ENCODE measurements around the gene KCTD15.

DNA sequence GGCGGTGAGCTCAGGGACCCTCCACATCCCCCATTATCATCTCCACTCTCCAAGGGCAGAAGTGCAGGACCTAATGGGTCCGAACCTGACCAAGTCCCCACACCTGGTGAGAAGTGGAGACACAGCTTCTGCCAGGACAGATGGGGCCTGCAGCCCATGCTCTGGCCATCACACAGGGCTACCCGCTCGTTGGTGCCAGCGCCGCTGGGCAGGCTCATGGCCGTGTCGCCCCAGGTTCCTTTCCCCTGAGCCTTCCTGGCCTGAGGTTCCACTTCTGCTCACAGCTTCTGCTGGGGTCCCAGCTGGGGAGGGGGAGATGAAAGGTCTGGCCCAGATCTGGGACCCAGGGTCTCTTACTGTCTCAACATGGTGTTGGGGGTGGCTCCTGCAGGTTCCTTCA, 48.4 kb upstream of the KCTD15 start:
- TF ChIP-seq, protein P1, sequence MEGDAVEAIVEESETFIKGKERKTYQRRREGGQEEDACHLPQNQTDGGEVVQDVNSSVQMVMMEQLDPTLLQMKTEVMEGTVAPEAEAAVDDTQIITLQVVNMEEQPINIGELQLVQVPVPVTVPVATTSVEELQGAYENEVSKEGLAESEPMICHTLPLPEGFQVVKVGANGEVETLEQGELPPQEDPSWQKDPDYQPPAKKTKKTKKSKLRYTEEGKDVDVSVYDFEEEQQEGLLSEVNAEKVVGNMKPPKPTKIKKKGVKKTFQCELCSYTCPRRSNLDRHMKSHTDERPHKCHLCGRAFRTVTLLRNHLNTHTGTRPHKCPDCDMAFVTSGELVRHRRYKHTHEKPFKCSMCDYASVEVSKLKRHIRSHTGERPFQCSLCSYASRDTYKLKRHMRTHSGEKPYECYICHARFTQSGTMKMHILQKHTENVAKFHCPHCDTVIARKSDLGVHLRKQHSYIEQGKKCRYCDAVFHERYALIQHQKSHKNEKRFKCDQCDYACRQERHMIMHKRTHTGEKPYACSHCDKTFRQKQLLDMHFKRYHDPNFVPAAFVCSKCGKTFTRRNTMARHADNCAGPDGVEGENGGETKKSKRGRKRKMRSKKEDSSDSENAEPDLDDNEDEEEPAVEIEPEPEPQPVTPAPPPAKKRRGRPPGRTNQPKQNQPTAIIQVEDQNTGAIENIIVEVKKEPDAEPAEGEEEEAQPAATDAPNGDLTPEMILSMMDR (IDR thresholded peaks at IDR 0.05) = no peak
- TF ChIP-seq, protein P2, sequence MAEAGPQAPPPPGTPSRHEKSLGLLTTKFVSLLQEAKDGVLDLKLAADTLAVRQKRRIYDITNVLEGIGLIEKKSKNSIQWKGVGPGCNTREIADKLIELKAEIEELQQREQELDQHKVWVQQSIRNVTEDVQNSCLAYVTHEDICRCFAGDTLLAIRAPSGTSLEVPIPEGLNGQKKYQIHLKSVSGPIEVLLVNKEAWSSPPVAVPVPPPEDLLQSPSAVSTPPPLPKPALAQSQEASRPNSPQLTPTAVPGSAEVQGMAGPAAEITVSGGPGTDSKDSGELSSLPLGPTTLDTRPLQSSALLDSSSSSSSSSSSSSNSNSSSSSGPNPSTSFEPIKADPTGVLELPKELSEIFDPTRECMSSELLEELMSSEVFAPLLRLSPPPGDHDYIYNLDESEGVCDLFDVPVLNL (CRISPR knock-in tag; IDR thresholded peaks at IDR 0.05; ENCODE audit: borderline replicate concordance, low read depth) = no peak
- TF ChIP-seq NR3C1 (CRISPR knock-in tag; conservative IDR thresholded peaks at IDR 0.05; ENCODE audit: low read depth) (no peak), ETV6 (CRISPR knock-in tag; IDR thresholded peaks at IDR 0.05) (no peak), KAT7 (CRISPR knock-in tag; IDR thresholded peaks at IDR 0.05; ENCODE audit: borderline replicate concordance) (no peak), CREM (CRISPR knock-in tag; IDR thresholded peaks at IDR 0.05) (no peak), ZNF138 (CRISPR knock-in tag; conservative IDR thresholded peaks at IDR 0.05) (no peak), MYBL2 (CRISPR knock-in tag; IDR thresholded peaks at IDR 0.05) (no peak), CREB1 (CRISPR knock-in tag; IDR thresholded peaks at IDR 0.05) (no peak)
- TF ChIP-seq, protein P3, sequence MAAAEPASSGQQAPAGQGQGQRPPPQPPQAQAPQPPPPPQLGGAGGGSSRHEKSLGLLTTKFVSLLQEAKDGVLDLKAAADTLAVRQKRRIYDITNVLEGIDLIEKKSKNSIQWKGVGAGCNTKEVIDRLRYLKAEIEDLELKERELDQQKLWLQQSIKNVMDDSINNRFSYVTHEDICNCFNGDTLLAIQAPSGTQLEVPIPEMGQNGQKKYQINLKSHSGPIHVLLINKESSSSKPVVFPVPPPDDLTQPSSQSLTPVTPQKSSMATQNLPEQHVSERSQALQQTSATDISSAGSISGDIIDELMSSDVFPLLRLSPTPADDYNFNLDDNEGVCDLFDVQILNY (CRISPR knock-in tag; IDR thresholded peaks at IDR 0.05) = no peak
- TF ChIP-seq, protein P4, sequence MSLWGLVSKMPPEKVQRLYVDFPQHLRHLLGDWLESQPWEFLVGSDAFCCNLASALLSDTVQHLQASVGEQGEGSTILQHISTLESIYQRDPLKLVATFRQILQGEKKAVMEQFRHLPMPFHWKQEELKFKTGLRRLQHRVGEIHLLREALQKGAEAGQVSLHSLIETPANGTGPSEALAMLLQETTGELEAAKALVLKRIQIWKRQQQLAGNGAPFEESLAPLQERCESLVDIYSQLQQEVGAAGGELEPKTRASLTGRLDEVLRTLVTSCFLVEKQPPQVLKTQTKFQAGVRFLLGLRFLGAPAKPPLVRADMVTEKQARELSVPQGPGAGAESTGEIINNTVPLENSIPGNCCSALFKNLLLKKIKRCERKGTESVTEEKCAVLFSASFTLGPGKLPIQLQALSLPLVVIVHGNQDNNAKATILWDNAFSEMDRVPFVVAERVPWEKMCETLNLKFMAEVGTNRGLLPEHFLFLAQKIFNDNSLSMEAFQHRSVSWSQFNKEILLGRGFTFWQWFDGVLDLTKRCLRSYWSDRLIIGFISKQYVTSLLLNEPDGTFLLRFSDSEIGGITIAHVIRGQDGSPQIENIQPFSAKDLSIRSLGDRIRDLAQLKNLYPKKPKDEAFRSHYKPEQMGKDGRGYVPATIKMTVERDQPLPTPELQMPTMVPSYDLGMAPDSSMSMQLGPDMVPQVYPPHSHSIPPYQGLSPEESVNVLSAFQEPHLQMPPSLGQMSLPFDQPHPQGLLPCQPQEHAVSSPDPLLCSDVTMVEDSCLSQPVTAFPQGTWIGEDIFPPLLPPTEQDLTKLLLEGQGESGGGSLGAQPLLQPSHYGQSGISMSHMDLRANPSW (CRISPR knock-in tag; conservative IDR thresholded peaks at IDR 0.05; ENCODE audit: low read depth) = no peak
- TF ChIP-seq, protein P5, sequence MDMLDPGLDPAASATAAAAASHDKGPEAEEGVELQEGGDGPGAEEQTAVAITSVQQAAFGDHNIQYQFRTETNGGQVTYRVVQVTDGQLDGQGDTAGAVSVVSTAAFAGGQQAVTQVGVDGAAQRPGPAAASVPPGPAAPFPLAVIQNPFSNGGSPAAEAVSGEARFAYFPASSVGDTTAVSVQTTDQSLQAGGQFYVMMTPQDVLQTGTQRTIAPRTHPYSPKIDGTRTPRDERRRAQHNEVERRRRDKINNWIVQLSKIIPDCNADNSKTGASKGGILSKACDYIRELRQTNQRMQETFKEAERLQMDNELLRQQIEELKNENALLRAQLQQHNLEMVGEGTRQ (CRISPR knock-in tag; IDR thresholded peaks at IDR 0.05) = no peak
- TF ChIP-seq, protein P6, sequence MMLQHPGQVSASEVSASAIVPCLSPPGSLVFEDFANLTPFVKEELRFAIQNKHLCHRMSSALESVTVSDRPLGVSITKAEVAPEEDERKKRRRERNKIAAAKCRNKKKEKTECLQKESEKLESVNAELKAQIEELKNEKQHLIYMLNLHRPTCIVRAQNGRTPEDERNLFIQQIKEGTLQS (CRISPR knock-in tag; conservative IDR thresholded peaks at IDR 0.05) = no peak

Data from WTC11 (cell line).